Transverse colon (tissue), 4 donors: Measurements from ENCODE around the gene TXNDC11.

ENCODE experiments used
- POLR2A ChIP-seq: fragments of 450-650 bp; IDR thresholded peaks from one replicate; pipeline ENCODE4 v1.6.1; 2016; ENCODE audit warnings: antibody characterized with exemption, mild to moderate bottlenecking, moderate library complexity
- POLR2AphosphoS5 ChIP-seq, 3 donors: sonication (generic); formaldehyde crosslinking; IDR thresholded peaks; one replicate each; pipeline ENCODE4 v1.6.1; 2016; ENCODE audit warnings: antibody characterized with exemption in 3 of 3
- TF ChIP-seq, protein P1 (sequence below), 5 experiments: fragments of 200-600 bp in 3 of 5; fragments of 450-650 bp in 2 of 5; sonication (generic) in 3 of 5; IDR thresholded peaks; 1 replicate in 2 of 5; 2 replicates in 3 of 5; pipeline ENCODE4 v1.5.1; 2016 to 2017; ENCODE audit warnings: antibody characterized with exemption in 5 of 5, inconsistent platforms in 3 of 5, mild to moderate bottlenecking in 2 of 5, moderate library complexity in 1 of 5

DNA sequence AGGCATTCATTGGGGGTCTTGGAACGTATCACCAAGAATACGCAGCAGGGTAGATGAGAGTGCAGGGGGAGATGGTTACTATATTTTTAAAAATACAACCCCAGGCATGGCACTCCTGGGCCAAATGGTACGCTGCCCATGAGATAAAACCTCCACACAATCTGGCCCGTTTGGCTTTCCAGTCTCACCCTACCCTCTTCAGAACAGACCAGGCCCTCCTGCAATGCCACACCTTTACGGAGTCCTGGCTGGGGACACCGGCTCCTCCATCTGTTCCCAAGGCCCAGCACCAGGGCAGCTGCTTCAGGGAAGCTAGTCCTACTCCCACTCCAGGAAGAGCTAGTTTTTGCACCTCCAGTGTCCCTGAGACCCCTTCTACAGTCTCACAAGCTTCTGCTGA lies 50.0 kb downstream of the TXNDC11 start:
- no peak for TF ChIP-seq POLR2A
- TF ChIP-seq, protein P1, sequence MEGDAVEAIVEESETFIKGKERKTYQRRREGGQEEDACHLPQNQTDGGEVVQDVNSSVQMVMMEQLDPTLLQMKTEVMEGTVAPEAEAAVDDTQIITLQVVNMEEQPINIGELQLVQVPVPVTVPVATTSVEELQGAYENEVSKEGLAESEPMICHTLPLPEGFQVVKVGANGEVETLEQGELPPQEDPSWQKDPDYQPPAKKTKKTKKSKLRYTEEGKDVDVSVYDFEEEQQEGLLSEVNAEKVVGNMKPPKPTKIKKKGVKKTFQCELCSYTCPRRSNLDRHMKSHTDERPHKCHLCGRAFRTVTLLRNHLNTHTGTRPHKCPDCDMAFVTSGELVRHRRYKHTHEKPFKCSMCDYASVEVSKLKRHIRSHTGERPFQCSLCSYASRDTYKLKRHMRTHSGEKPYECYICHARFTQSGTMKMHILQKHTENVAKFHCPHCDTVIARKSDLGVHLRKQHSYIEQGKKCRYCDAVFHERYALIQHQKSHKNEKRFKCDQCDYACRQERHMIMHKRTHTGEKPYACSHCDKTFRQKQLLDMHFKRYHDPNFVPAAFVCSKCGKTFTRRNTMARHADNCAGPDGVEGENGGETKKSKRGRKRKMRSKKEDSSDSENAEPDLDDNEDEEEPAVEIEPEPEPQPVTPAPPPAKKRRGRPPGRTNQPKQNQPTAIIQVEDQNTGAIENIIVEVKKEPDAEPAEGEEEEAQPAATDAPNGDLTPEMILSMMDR (IDR thresholded peaks at IDR 0.05): no peak
- TF ChIP-seq POLR2AphosphoS5 (IDR thresholded peaks at IDR 0.05): no peak
